Measurements from ENCODE around the gene CCDC85C.

Gene CCDC85C

GRCh38 chr14:99600232-99600888, 3.6 kb downstream of the CCDC85C start:
- no peak for TF ChIP-seq CTCF (IDR thresholded peaks at IDR 0.05; ENCODE audit: insufficient read depth, low read depth, low read length, missing control alignments)
- no peak for DNase-seq (ENCODE audit: low read depth)
- H3K4me3 ChIP-seq (ENCODE audit: low read depth, low read length), result no peak overlapping the region

GRCh38 chr14:99599393-99599792, 4.6 kb downstream of the CCDC85C start:
- no peak for TF ChIP-seq CTCF (IDR thresholded peaks at IDR 0.05; ENCODE audit: insufficient read depth, low read depth, low read length, missing control alignments)
- H3K4me3 ChIP-seq (ENCODE audit: low read depth, low read length), result no peak overlapping the region
- DNase-seq (ENCODE audit: low read depth), result no peak

- no peak overlapping the region for H3K4me3 ChIP-seq (ENCODE audit: low read depth, low read length)
- TF ChIP-seq CTCF (IDR thresholded peaks at IDR 0.05; ENCODE audit: insufficient read depth, low read depth, low read length, missing control alignments), result no peak
- DNase-seq (ENCODE audit: low read depth), result no peak
Observed at GRCh38 chr14:99598774-99599173, 5.2 kb downstream of the CCDC85C start.

- no peak for DNase-seq (ENCODE audit: low read depth)
- no peak for TF ChIP-seq CTCF (IDR thresholded peaks at IDR 0.05; ENCODE audit: insufficient read depth, low read depth, low read length, missing control alignments)
- H3K4me3 ChIP-seq (ENCODE audit: low read depth, low read length), result no peak overlapping the region
Observed at GRCh38 chr14:99597911-99598600, 6.0 kb downstream of the CCDC85C start.

- no peak for TF ChIP-seq CTCF (IDR thresholded peaks at IDR 0.05; ENCODE audit: insufficient read depth, low read depth, low read length, missing control alignments)
- no peak overlapping the region for H3K4me3 ChIP-seq (ENCODE audit: low read depth, low read length)
- no peak for DNase-seq (ENCODE audit: low read depth)
Observed at GRCh38 chr14:99596772-99597171, 7.2 kb downstream of the CCDC85C start.

- no peak for TF ChIP-seq CTCF (IDR thresholded peaks at IDR 0.05; ENCODE audit: insufficient read depth, low read depth, low read length, missing control alignments)
- no peak overlapping the region for H3K4me3 ChIP-seq (ENCODE audit: low read depth, low read length)
- no peak for DNase-seq (ENCODE audit: low read depth)
Observed at GRCh38 chr14:99596071-99596627, 7.9 kb downstream of the CCDC85C start.

Measured in GM12865 (cell line).